GM06990 (cell line): ENCODE measurements around the gene ANAPC4.

Experiments used
- DNase-seq: peaks from one replicate; pipeline ENCODE4 v3.0.0-alpha.2; 2011; ENCODE audit not compliant: insufficient read length; ENCODE audit errors: extremely low read depth
- H3K27me3 ChIP-seq: replicated peaks from 2 replicates; pipeline ENCODE4 v1.6.0; 2011; ENCODE audit warnings: low read length; ENCODE audit not compliant: control insufficient read depth, insufficient read depth
- H3K36me3 ChIP-seq: 2 replicates; pipeline ENCODE4 v1.5.1; 2011; ENCODE audit warnings: low read length; ENCODE audit not compliant: control insufficient read depth, insufficient read depth
- H3K4me3 ChIP-seq: replicated peaks from 2 replicates; pipeline ENCODE4 v1.5.1; 2011; ENCODE audit warnings: low read depth, mild to moderate bottlenecking, control low read depth, low read length
- CTCF ChIP-seq: IDR thresholded peaks from 2 replicates; pipeline ENCODE4 v1.5.1; 2011; ENCODE audit warnings: low read length, control low read depth, mild to moderate bottlenecking, inconsistent platforms; ENCODE audit not compliant: insufficient read depth, poor library complexity, severe bottlenecking

ANAPC4 gene

GRCh38 chr4:25448379-25449109, 71.5 kb downstream of the ANAPC4 start:
- TF ChIP-seq CTCF, result no peak

DNA sequence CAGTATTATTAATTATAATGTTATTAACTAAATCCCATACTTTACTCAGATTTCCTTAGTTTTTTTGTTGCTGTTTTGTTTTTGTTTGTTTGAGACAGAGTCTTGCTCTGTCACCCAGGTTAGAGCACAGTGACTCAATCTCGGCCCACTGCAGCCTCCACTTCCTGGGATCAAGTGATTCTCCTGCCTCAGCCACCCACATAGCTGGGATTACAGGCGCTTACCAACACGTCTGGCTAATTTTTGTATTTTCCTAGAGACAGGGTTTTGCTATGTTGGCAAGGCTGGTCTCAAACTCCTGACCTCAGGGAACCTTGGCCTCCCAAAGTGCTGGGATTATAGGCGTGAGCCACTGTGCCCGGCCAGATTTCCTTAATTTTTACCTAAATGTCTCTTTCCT, 72.2 kb downstream of the ANAPC4 start:
- no peak for TF ChIP-seq CTCF
- H3K36me3 ChIP-seq, result no peaks in the 10 kb centered on the region
- DNase-seq, result no peak
- H3K4me3 ChIP-seq, result no peak overlapping the region
- H3K27me3 ChIP-seq, result no peaks in the 10 kb centered on the region

More at GRCh38 chr4:25448379-25449109, 71.5 kb downstream of the ANAPC4 start:
- H3K27me3 ChIP-seq, result no peaks in the 10 kb centered on the region
- DNase-seq, result no peak
- no peak overlapping the region for H3K4me3 ChIP-seq
- H3K36me3 ChIP-seq, result no peaks in the 10 kb centered on the region

DNA sequence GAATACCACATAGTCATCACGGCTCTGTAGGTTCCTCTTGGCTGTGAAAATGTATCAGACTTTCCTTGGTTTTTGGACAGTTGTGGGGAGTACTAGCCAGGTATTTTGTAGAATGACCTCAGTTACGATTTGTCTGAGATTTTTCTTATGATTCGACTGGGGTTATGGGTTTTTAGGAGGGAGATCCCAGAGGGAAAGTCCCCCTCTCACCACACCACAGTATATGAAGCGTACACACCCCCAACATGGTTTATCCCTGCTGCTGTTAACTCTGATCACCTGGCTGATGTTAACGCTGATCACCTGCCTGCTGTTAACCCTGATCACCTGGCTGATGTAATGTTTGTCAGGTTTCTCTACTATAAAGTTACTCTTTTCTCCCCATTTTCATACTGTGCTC, 72.6 kb downstream of the ANAPC4 start:
- no peak for TF ChIP-seq CTCF
- Histone ChIP-seq H3K27me3 (no peaks in the 10 kb centered on the region), H3K4me3 (no peak overlapping the region), H3K36me3 (no peaks in the 10 kb centered on the region)
- DNase-seq, result no peak

DNA sequence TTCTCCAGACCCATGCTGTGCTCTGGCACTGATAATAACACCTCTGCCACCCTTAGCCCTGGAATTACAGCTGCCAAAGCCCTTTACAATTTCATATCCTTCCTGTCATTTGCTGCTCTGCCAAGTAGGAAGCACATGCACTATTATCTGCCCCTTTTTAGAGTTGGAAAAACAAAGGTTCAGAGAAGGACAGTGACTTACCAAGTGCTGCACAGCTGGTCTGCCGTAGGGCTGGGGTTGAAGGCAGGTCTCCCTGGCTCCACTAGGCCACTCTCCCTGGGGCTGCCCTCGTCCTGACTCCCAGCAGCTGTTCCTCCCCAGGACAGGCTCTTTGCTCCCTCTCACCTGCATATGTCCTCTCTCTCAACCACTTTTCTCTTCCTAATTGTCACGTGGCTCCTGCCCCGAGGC, 73.4 kb downstream of the ANAPC4 start:
- Histone ChIP-seq H3K4me3 (no peak overlapping the region), H3K36me3 (no peaks in the 10 kb centered on the region), H3K27me3 (no peaks in the 10 kb centered on the region)
- DNase-seq, result no peak
- TF ChIP-seq CTCF, result no peak

GRCh38 chr4:25451676-25452075, 74.6 kb downstream of the ANAPC4 start:
- no peak for DNase-seq
- TF ChIP-seq CTCF, result no peak
- Histone ChIP-seq H3K27me3 (no peaks in the 10 kb centered on the region), H3K4me3 (no peak overlapping the region), H3K36me3 (no peaks in the 10 kb centered on the region)

DNA sequence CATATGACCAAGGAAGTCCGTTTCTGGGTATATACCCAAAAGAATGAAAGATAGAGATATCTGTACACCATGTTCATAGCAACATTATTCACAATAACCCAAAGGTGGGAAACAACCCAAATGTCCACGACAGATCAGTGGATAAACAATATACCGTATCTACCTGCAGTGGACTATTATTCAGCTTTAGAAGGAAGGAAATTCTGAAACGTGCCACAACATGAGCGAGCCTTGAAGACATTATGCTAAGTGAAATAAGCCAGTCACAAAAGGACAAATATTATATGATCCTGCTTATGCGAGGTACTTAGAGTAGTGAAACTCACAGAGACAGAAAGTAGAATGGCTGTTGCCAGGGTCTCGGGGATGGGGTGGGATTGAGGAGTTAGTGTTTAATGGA, 75.0 kb downstream of the ANAPC4 start:
- no peak for TF ChIP-seq CTCF
- H3K27me3 ChIP-seq, result no peaks in the 10 kb centered on the region
- H3K36me3 ChIP-seq, result no peaks in the 10 kb centered on the region
- H3K4me3 ChIP-seq, result no peak overlapping the region
- no peak for DNase-seq
